Measurements from ENCODE around the gene TEX2.

DNA sequence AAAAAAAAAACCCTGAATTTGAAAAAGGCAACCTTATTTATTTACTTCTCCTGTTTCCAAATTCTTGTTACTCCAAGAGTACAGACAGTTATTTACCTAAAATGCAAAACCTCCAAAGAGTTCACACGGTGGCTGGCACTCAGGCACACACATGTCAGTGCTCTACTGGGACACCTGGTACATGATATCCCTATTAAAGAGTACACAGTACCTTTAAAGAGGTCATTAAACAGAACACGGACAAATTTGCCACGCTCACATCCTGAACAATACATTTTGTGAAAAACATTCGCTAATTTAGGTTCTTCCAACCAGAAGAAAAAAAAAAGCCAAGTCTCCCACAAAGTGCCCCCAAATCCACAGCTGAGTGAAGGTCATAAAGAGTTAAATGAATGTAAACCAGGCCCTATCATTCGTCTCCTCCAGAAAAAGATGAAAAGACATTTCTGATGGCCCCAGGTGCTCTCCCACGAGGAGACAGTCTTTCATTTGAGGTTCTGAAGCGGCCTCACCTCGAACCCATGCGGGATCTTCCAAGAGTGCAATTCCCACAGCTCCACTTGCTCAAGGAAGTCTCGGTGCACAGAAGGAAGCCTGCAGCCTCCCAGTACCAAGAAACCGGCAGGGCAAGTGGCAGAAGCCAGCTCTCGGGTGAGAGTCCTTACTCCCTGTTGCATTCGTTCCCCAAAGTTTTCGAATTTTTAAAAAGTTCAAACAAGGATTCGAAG, 134.1 kb downstream of the TEX2 start:
- TF ChIP-seq, protein P1, sequence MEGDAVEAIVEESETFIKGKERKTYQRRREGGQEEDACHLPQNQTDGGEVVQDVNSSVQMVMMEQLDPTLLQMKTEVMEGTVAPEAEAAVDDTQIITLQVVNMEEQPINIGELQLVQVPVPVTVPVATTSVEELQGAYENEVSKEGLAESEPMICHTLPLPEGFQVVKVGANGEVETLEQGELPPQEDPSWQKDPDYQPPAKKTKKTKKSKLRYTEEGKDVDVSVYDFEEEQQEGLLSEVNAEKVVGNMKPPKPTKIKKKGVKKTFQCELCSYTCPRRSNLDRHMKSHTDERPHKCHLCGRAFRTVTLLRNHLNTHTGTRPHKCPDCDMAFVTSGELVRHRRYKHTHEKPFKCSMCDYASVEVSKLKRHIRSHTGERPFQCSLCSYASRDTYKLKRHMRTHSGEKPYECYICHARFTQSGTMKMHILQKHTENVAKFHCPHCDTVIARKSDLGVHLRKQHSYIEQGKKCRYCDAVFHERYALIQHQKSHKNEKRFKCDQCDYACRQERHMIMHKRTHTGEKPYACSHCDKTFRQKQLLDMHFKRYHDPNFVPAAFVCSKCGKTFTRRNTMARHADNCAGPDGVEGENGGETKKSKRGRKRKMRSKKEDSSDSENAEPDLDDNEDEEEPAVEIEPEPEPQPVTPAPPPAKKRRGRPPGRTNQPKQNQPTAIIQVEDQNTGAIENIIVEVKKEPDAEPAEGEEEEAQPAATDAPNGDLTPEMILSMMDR (IDR thresholded peaks at IDR 0.05): no peak
- no peak for TF ChIP-seq POLR2A (IDR thresholded peaks at IDR 0.05)

All from Peyer's patch (tissue), 4 donors.